B cell (primary cell): Measurements from ENCODE around the gene STH. TPM values are rescaled to one million over a fixed set of nuclear protein-coding genes. Genes with fewer than 3 reads are reported as not detected.

Experiments
- ATAC-seq: fragments of 200-7000 bp; cut with Tn5 transposase; one replicate; pipeline ENCODE4 v1.10.0; 2021; ENCODE audit warnings: low read depth, mild to moderate bottlenecking, moderate number of reproducible peaks, moderate library complexity
- CTCF ChIA-PET: fragments of 350-600 bp; sonication (Branson Sonifier 250); formaldehyde crosslinking; loops from one replicate; lab custom pipeline; 2021; ENCODE audit warnings: antibody characterized with exemption, inconsistent platforms; lab: Charles Lee
- POLR2A ChIA-PET: fragments of 350-600 bp; sonication (Branson Sonifier 250); formaldehyde crosslinking; loops from one replicate; lab custom pipeline; 2021; ENCODE audit warnings: antibody characterized with exemption; lab: Charles Lee
- DNase-seq: peaks from one replicate; pipeline ENCODE4 v3.0.0; 2013
- H2AFZ ChIP-seq: 2 replicates; pipeline ENCODE4 v1.6.1; 2012; ENCODE audit warnings: mild to moderate bottlenecking, low read depth, low read length; ENCODE audit not compliant: insufficient read depth, poor library complexity, severe bottlenecking
- H3K27ac ChIP-seq, 2 donors: 1 replicate in 1 of 2; 2 replicates in 1 of 2; pipeline ENCODE4 v1.5.1; 2012 to 2013; ENCODE audit warnings: low read length in 2 of 2, mild to moderate bottlenecking in 2 of 2, moderate library complexity in 1 of 2
- H3K27me3 ChIP-seq, 4 experiments: fragments of 200-600 bp in 1 of 4; sonication (generic) in 1 of 4; replicated peaks in 1 of 4; 1 replicate in 2 of 4; 2 replicates in 2 of 4; pipeline versions ENCODE4 v1.6.1 to v1.7.0; 2013 to 2016; ENCODE audit warnings: low read length in 3 of 4, mild to moderate bottlenecking in 2 of 4, mixed read lengths in 1 of 4, moderate library complexity in 1 of 4; ENCODE audit not compliant: insufficient read depth in 4 of 4, control insufficient read depth in 3 of 4; ENCODE audit errors: control extremely low read depth in 1 of 4
- H3K36me3 ChIP-seq, 2 experiments: replicated peaks in 1 of 2; 1 replicate in 1 of 2; 2 replicates in 1 of 2; pipeline versions ENCODE4 v1.6.1 to v1.7.1; 2013; ENCODE audit warnings: low read length in 1 of 2; ENCODE audit not compliant: insufficient read depth in 2 of 2, control insufficient read depth in 1 of 2; ENCODE audit errors: control extremely low read depth in 1 of 2, extremely low read depth in 1 of 2
- H3K4me1 ChIP-seq, 2 donors: fragments of 200-600 bp in 1 of 2; sonication (generic) in 1 of 2; 1 replicate in 1 of 2; 2 replicates in 1 of 2; pipeline versions ENCODE4 v1.5.1 to v1.6.1; 2013 to 2017; ENCODE audit warnings: low read length in 2 of 2; ENCODE audit not compliant: control insufficient read depth in 2 of 2, insufficient read depth in 2 of 2
- H3K4me2 ChIP-seq: replicated peaks from 2 replicates; pipeline ENCODE3; 2012; ENCODE audit warnings: mild to moderate bottlenecking, low read depth, low read length; ENCODE audit not compliant: poor library complexity, severe bottlenecking
- H3K4me3 ChIP-seq, 5 experiments: fragments of 200-600 bp in 1 of 5; sonication (generic) in 1 of 5; 1 replicate in 3 of 5; 2 replicates in 2 of 5; pipeline versions ENCODE4 v1.5.1 to v1.7.0; 2011 to 2016; ENCODE audit warnings: low read length in 4 of 5, mild to moderate bottlenecking in 4 of 5, low read depth in 2 of 5, control low read depth in 1 of 5, moderate library complexity in 1 of 5; ENCODE audit not compliant: insufficient read depth in 1 of 5; ENCODE audit errors: control extremely low read depth in 1 of 5, extremely low read depth in 1 of 5
- H3K79me2 ChIP-seq: fragments of 200-600 bp; sonication (generic); one replicate; pipeline ENCODE4 v1.6.0; 2016; ENCODE audit warnings: low read length; ENCODE audit not compliant: control insufficient read depth, insufficient read depth
- H3K9ac ChIP-seq: fragments of 200-600 bp; sonication (generic); 2 replicates; pipeline ENCODE4 v1.6.1; 2017; ENCODE audit warnings: mild to moderate bottlenecking, low read length, moderate library complexity
- H3K9me3 ChIP-seq, 3 donors: one replicate each; pipeline versions ENCODE4 v1.6.1 to v1.7.1; 2013; ENCODE audit warnings: low read length in 2 of 3; ENCODE audit not compliant: control insufficient read depth in 2 of 3, insufficient read depth in 1 of 3; ENCODE audit errors: control extremely low read depth in 1 of 3
- H4K20me1 ChIP-seq: 2 replicates; pipeline ENCODE4 v1.6.0; 2012; ENCODE audit warnings: mild to moderate bottlenecking, low read length; ENCODE audit not compliant: insufficient read depth, control insufficient read depth, poor library complexity, severe bottlenecking
- H3K27ac Mint-ChIP-seq: one replicate; pipeline ENCODE4 v1.8.0; 2021; ENCODE audit warnings: mixed read lengths
- H3K27me3 Mint-ChIP-seq: one replicate; pipeline ENCODE4 v1.8.0; 2021; ENCODE audit warnings: mixed read lengths
- H3K4me1 Mint-ChIP-seq: one replicate; pipeline ENCODE4 v1.8.0; 2021; ENCODE audit warnings: mixed read lengths
- H3K4me3 Mint-ChIP-seq: one replicate; pipeline ENCODE4 v1.8.0; 2021; ENCODE audit warnings: mixed read lengths
- H3K9me3 Mint-ChIP-seq: one replicate; pipeline ENCODE4 v1.8.0; 2022; ENCODE audit warnings: mixed read lengths; ENCODE audit not compliant: insufficient read depth
- CTCF ChIP-seq: fragments of 200-600 bp; IDR thresholded peaks from one replicate; pipeline ENCODE4 v1.8.0; 2022; ENCODE audit warnings: antibody characterized with exemption, mild to moderate bottlenecking
- EZH2 ChIP-seq: IDR thresholded peaks from 2 replicates; pipeline ENCODE4 v1.6.1; 2012; ENCODE audit warnings: borderline replicate concordance, low read depth, mild to moderate bottlenecking, moderate library complexity, low read length; ENCODE audit not compliant: insufficient read depth, poor library complexity, severe bottlenecking
- WGBS: methylation state at CpG from one replicate; pipeline ENCODE4 v1.1.5; 2013; ENCODE audit warnings: missing lambda C conversion rate; ENCODE audit not compliant: insufficient coverage; 5-methylcytosine and 5-hydroxymethylcytosine counted together
- intact Hi-C: fragments of 100-400 bp; cut with micrococcal nuclease; formaldehyde crosslinking; loops from one replicate; pipeline ENCODE4 v1.10.0; 2022
- polyA plus RNA-seq: library from polyadenylated mRNA; depleted of rRNA; stranded (reverse); fragments of >200 nt; gene quantifications from 2 replicates; pipeline ENCODE4 v1.2.3, GENCODE V29; 2012
- total RNA-seq, 2 donors: library from RNA; stranded (reverse); fragments of 120-200 nt in 1 of 2; gene quantifications; 1 replicate in 1 of 2; 2 replicates in 1 of 2; pipeline versions ENCODE4 v1.2.3 to v1.2.4, GENCODE V29; 2013 to 2022

The STH gene
- total and polyA plus RNA-seq, 2 donors (not counting 1 experiment from before 2014, with no cell fraction given), result not detected

- no peak overlapping the region for H3K4me3 ChIP-seq
- H3K27me3 Mint-ChIP-seq, result peaks cover 29% of the 10 kb centered on the region
- peaks cover 30% of the 10 kb centered on the region for H3K4me1 Mint-ChIP-seq
- H3K4me2 ChIP-seq, result no peak overlapping the region
- H3K79me2 ChIP-seq, result no peaks in the 10 kb centered on the region
- H3K27me3 ChIP-seq, result peaks cover 0 to 7% (median 2%) of the 10 kb centered on the region in 4 experiments
- H3K27ac Mint-ChIP-seq, result no peak overlapping the region
- no peak overlapping the region for H3K4me3 Mint-ChIP-seq
- no peaks in the 10 kb centered on the region for H3K36me3 ChIP-seq
- no peaks in the 10 kb centered on the region for H3K9me3 Mint-ChIP-seq
- whole genome bisulfite sequencing, result 61% methylated on average over 13 of the region's 14 CpGs
- no peak for TF ChIP-seq EZH2
- no peak for TF ChIP-seq CTCF
- peaks cover 21 to 31% of the 10 kb centered on the region in 2 donors for H3K4me1 ChIP-seq
- H3K9me3 ChIP-seq, result peaks cover 0 to 8% (median 3%) of the 10 kb centered on the region in 3 donors
- no peak overlapping the region for H3K9ac ChIP-seq
- intact Hi-C loops, result no loop called here
- CTCF ChIA-PET, result no interaction called here
- POLR2A ChIA-PET, result no interaction called here
- no peak overlapping the region for H3K27ac ChIP-seq
- H4K20me1 ChIP-seq, result no peaks in the 10 kb centered on the region
- H2AFZ ChIP-seq, result no peak overlapping the region
- DNase-seq (no peak), ATAC-seq (no peak)
Measured at GRCh38 chr17:45971698-45972141, 27.3 kb upstream of the STH start.

- Histone ChIP-seq H2AFZ (no peak overlapping the region), H3K9ac (no peak overlapping the region), H3K36me3 (no peaks in the 10 kb centered on the region), H4K20me1 (no peaks in the 10 kb centered on the region), H3K4me3 (no peak overlapping the region), H3K4me2 (no peak overlapping the region), H3K79me2 (no peaks in the 10 kb centered on the region), H3K27me3 (peaks cover 0 to 2% (median under 1%) of the 10 kb centered on the region in 4 experiments), H3K9me3 (peaks cover 0 to 8% (median 3%) of the 10 kb centered on the region in 3 donors), H3K4me1 (peaks cover 21 to 31% of the 10 kb centered on the region in 2 donors), H3K27ac (no peak overlapping the region)
- ATAC-seq, result no peak
- ChIA-PET POLR2A (no interaction called here), CTCF (interaction anchor here (0.6 kb wide), 1 partner anchor 66 kb away, joined by 3 read pairs; no protein-coding TSS in a partner anchor)
- no peaks in the 10 kb centered on the region for H3K9me3 Mint-ChIP-seq
- TF ChIP-seq CTCF (no peak), EZH2 (no peak)
- no peak overlapping the region for H3K4me3 Mint-ChIP-seq
- DNase-seq, result no peak
- peaks cover 30% of the 10 kb centered on the region for H3K4me1 Mint-ChIP-seq
- WGBS, result 87% methylated on average over 3 of the region's 3 CpGs
- intact Hi-C loops, result no loop called here
- H3K27me3 Mint-ChIP-seq, result peaks cover 22% of the 10 kb centered on the region
- no peak overlapping the region for H3K27ac Mint-ChIP-seq
Measured at GRCh38 chr17:45972531-45972930, 26.5 kb upstream of the STH start.
